Measurements from ENCODE around the gene FASN.

DNA sequence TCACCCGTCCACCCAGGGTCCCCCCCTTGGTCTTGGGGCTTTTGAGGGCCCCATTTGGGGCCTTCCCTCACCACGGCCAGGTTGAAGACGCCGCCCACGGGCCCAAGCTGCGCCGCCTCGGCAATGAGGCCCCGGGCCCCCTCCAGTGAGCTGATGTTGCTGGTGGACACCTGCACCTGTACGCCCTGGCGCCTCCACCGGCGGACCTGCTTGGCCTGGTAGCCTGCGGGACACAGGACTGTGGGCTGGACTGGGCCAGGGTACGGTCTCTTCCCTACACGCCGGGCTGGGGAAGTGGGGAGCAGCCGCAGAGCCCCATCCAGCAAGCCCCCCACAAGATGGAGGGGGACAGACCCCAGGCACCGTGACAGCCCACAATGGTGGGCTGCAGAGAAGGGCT lies 15.6 kb downstream of the FASN start:
- TF ChIP-seq, protein P1, sequence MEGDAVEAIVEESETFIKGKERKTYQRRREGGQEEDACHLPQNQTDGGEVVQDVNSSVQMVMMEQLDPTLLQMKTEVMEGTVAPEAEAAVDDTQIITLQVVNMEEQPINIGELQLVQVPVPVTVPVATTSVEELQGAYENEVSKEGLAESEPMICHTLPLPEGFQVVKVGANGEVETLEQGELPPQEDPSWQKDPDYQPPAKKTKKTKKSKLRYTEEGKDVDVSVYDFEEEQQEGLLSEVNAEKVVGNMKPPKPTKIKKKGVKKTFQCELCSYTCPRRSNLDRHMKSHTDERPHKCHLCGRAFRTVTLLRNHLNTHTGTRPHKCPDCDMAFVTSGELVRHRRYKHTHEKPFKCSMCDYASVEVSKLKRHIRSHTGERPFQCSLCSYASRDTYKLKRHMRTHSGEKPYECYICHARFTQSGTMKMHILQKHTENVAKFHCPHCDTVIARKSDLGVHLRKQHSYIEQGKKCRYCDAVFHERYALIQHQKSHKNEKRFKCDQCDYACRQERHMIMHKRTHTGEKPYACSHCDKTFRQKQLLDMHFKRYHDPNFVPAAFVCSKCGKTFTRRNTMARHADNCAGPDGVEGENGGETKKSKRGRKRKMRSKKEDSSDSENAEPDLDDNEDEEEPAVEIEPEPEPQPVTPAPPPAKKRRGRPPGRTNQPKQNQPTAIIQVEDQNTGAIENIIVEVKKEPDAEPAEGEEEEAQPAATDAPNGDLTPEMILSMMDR (IDR thresholded peaks at IDR 0.05): no peak
- TF ChIP-seq POLR2A (IDR thresholded peaks at IDR 0.05): no peak
- TF ChIP-seq EP300 (IDR thresholded peaks at IDR 0.05): no peak

Measured in ovary (tissue), 3 donors.